HepG2 (cell line): ENCODE data around the gene CASR. TPM values are rescaled to one million over a fixed set of nuclear protein-coding genes. Genes with fewer than 3 reads are reported as not detected.

ENCODE experiments used
- ATAC-seq: fragments of 200-7000 bp; cut with Tn5 transposase; 3 replicates; pipeline ENCODE4 v1.9.1; 2020; ENCODE audit warnings: mild to moderate bottlenecking, moderate library complexity
- BruUV-seq: library from RNA; stranded (reverse); fragments of 400-500 nt; replicated peaks from 2 replicates; lab custom pipeline; 2021; lab: Mats Ljungman, UMichigan
- CTCF ChIA-PET: fragments of 300-600 bp; formaldehyde crosslinking; extraction: SDS; loops from one replicate; lab custom pipeline; 2021; ENCODE audit warnings: low total read pairs, inconsistent platforms, low intra/inter-chr PET ratio; lab: Yijun Ruan, JAX
- POLR2A ChIA-PET: fragments of 350-600 bp; sonication (Branson Sonifier 250); formaldehyde crosslinking; loops from one replicate; lab custom pipeline; 2020; ENCODE audit warnings: antibody characterized with exemption, inconsistent platforms; lab: Yijun Ruan, JAX
- DNase-seq: peaks from one replicate; pipeline ENCODE4 v3.0.0-alpha.2; 2015; ENCODE audit warnings: low spot score
- FAIRE-seq: peaks from 3 replicates; lab custom pipeline; 2011; peaks lifted over from hg19 to GRCh38; lab: Jason Lieb, UNC
- H2AFZ ChIP-seq: one replicate; pipeline ENCODE4 v1.6.1; 2011; ENCODE audit warnings: low read length, inconsistent platforms
- H3K27ac ChIP-seq: fragments of 300-600 bp; 3 replicates; pipeline ENCODE4 v1.8.0; 2011; ENCODE audit warnings: mixed run types, mild to moderate bottlenecking, mixed read lengths, low read length, inconsistent platforms; ENCODE audit not compliant: insufficient read depth; ENCODE audit errors: extremely low read length
- H3K27me3 ChIP-seq, 2 experiments: fragments of 200-600 bp in 1 of 2; 2 replicates in 1 of 2; 3 replicates in 1 of 2; pipeline versions ENCODE4 v1.6.0 to v1.8.0; 2011; ENCODE audit warnings: low read length in 2 of 2, mild to moderate bottlenecking in 2 of 2, moderate library complexity in 2 of 2, inconsistent platforms in 1 of 2; ENCODE audit not compliant: insufficient read depth in 2 of 2, control insufficient read depth in 1 of 2
- H3K36me3 ChIP-seq, 2 experiments: fragments of 200-600 bp in 1 of 2; replicated peaks in 1 of 2; 2 replicates in 1 of 2; 3 replicates in 1 of 2; pipeline versions ENCODE4 v1.5.1 to v1.8.0; 2011; ENCODE audit warnings: low read length in 2 of 2, inconsistent platforms in 1 of 2; ENCODE audit not compliant: insufficient read depth in 2 of 2, control insufficient read depth in 1 of 2
- H3K4me1 ChIP-seq: 2 replicates; pipeline ENCODE4 v1.5.1; 2012; ENCODE audit warnings: low read length, inconsistent platforms; ENCODE audit not compliant: insufficient read depth
- H3K4me2 ChIP-seq: 2 replicates; pipeline ENCODE4 v1.6.0; 2011; ENCODE audit warnings: low read depth, low read length, inconsistent platforms
- H3K4me3 ChIP-seq, 3 experiments: fragments of 200-600 bp in 1 of 3; sonication (generic), shearing (Covaris generic) in 1 of 3; replicated peaks in 1 of 3; 2 replicates each; pipeline ENCODE4 v1.5.1; 2011 to 2016; ENCODE audit warnings: low read length in 3 of 3, inconsistent platforms in 2 of 3, low read depth in 2 of 3, mild to moderate bottlenecking in 2 of 3, control low read depth in 1 of 3, mixed read lengths in 1 of 3; ENCODE audit not compliant: insufficient read depth in 1 of 3
- H3K79me2 ChIP-seq: one replicate; pipeline ENCODE4 v1.6.1; 2011; ENCODE audit warnings: low read length, inconsistent platforms; ENCODE audit not compliant: insufficient read depth
- H3K9ac ChIP-seq: 2 replicates; pipeline ENCODE4 v1.6.0; 2011; ENCODE audit warnings: mild to moderate bottlenecking, low read depth, low read length, inconsistent platforms; ENCODE audit not compliant: insufficient read depth
- H3K9me3 ChIP-seq: 2 replicates; pipeline ENCODE4 v1.5.1; 2012; ENCODE audit warnings: mild to moderate bottlenecking, low read length
- H4K20me1 ChIP-seq: 2 replicates; pipeline ENCODE4 v1.6.0; 2011; ENCODE audit warnings: inconsistent platforms, mild to moderate bottlenecking, low read length, moderate library complexity; ENCODE audit not compliant: insufficient read depth
- AGO2 ChIP-seq: fragments of 200-400 bp; formaldehyde crosslinking; optimal IDR thresholded peaks from 2 replicates; pipeline ENCODE3; 2017; ENCODE audit warnings: mild to moderate bottlenecking, low read depth, low read length, moderate library complexity
- ARNT ChIP-seq: fragments of 450-650 bp; IDR thresholded peaks from 2 replicates; pipeline ENCODE4 v1.6.1; 2017
- ATRX ChIP-seq: sonication (generic); formaldehyde crosslinking; IDR thresholded peaks from 2 replicates; pipeline ENCODE4 v1.4.0; 2020; ENCODE audit warnings: missing genetic modification reagents, borderline replicate concordance
- MEF2D ChIP-seq: sonication (generic); formaldehyde crosslinking; IDR thresholded peaks from 2 replicates; pipeline ENCODE4 v1.5.1; 2020; ENCODE audit warnings: mild to moderate bottlenecking, missing genetic modification reagents
- NFE2L1 ChIP-seq: sonication (generic); formaldehyde crosslinking; IDR thresholded peaks from 2 replicates; pipeline ENCODE4 v1.4.0; 2020; ENCODE audit warnings: missing genetic modification reagents, mild to moderate bottlenecking, borderline replicate concordance
- RCOR2 ChIP-seq: IDR thresholded peaks from 2 replicates; pipeline ENCODE4 v1.6.1; 2016; ENCODE audit warnings: missing biosample characterization, missing genetic modification reagents
- REPIN1 ChIP-seq: sonication (generic); formaldehyde crosslinking; IDR thresholded peaks from 2 replicates; pipeline ENCODE4 v1.8.0; 2022; ENCODE audit warnings: missing genetic modification reagents, low read depth, mild to moderate bottlenecking, borderline replicate concordance
- SIX1 ChIP-seq: sonication (generic); formaldehyde crosslinking; IDR thresholded peaks from 2 replicates; pipeline ENCODE4 v1.4.0; 2020; ENCODE audit warnings: missing genetic modification reagents, borderline replicate concordance
- TAF1 ChIP-seq: sonication (generic); formaldehyde crosslinking; IDR thresholded peaks from 2 replicates; pipeline ENCODE4 v1.4.0; 2020; ENCODE audit warnings: missing genetic modification reagents
- ZFP1 ChIP-seq: IDR thresholded peaks from 2 replicates; pipeline ENCODE4 v1.6.1; 2016
- ZKSCAN5 ChIP-seq: sonication (generic); formaldehyde crosslinking; IDR thresholded peaks from 2 replicates; pipeline ENCODE4 v1.5.1; 2020; ENCODE audit warnings: mild to moderate bottlenecking, missing genetic modification reagents
- ZNF564 ChIP-seq: sonication (generic); formaldehyde crosslinking; IDR thresholded peaks from 2 replicates; pipeline ENCODE4 v1.8.1; 2023; ENCODE audit warnings: mild to moderate bottlenecking, missing genetic modification reagents
- ZNF749 ChIP-seq: sonication (generic); formaldehyde crosslinking; IDR thresholded peaks from 2 replicates; pipeline ENCODE4 v1.8.0; 2022; ENCODE audit warnings: mild to moderate bottlenecking, missing genetic modification reagents, moderate library complexity, borderline replicate concordance
- ZSCAN12 ChIP-seq: sonication (generic); formaldehyde crosslinking; IDR thresholded peaks from 2 replicates; pipeline ENCODE4 v1.9.0; 2021; ENCODE audit warnings: mild to moderate bottlenecking, missing genetic modification reagents
- WGBS: methylation state at CpG from one replicate; pipeline ENCODE4 v1.1.6; 2017; ENCODE audit warnings: low lambda C conversion rate; 5-methylcytosine and 5-hydroxymethylcytosine counted together
- in situ Hi-C: cut with HindIII; loops from 2 replicates; pipeline ENCODE4 v1.10.0; 2017; ENCODE audit warnings: low pct_unique_long_range_greater_than_20kb; ENCODE audit not compliant: extremely low pct_ligation_motif_present
- intact Hi-C: fragments of 100-400 bp; cut with micrococcal nuclease; formaldehyde crosslinking; loops from one replicate; pipeline ENCODE4 v1.10.0; 2022; ENCODE audit not compliant: unreplicated experiment
- polyA plus RNA-seq, 8 experiments: library from polyadenylated mRNA; depleted of rRNA in 3 of 8; stranded (reverse) in 7 of 8; unstranded in 1 of 8; fragments of >200 nt; fragmentation: Illumina TruSeq in 4 of 8; extraction: Trizol in 4 of 8; gene quantifications; 2 replicates each; pipeline versions ENCODE4 v1.2.1 to v1.2.3, GENCODE V29; 2011 to 2016; ENCODE audit warnings: low read depth in 4 of 8, missing spikeins in 1 of 8, mixed read lengths in 1 of 8; ENCODE audit not compliant: insufficient read depth in 1 of 8
- total RNA-seq, 5 experiments: library from RNA; depleted of rRNA; stranded (reverse); fragments of >200 nt; fragmentation: Illumina TruSeq; extraction: Trizol; gene quantifications; 2 replicates each; pipeline ENCODE4 v1.2.3, GENCODE V29; 2016; ENCODE audit warnings: low read depth in 1 of 5
- TF ChIP-seq, protein P1 (sequence below): IDR thresholded peaks from 2 replicates; pipeline ENCODE4 v1.6.1; 2018; ENCODE audit warnings: missing genetic modification reagents
- TF ChIP-seq, protein P2 (sequence below): sonication (generic); formaldehyde crosslinking; IDR thresholded peaks from 2 replicates; pipeline ENCODE4 v1.8.1; 2023; ENCODE audit warnings: mild to moderate bottlenecking, missing genetic modification reagents
- TF ChIP-seq, protein P3 (sequence below): sonication (generic); formaldehyde crosslinking; IDR thresholded peaks from 2 replicates; pipeline ENCODE4 v1.4.0; 2020; ENCODE audit warnings: missing genetic modification reagents
- TF ChIP-seq, protein P4 (sequence below): sonication (generic); formaldehyde crosslinking; IDR thresholded peaks from 2 replicates; pipeline ENCODE4 v1.4.0; 2020; ENCODE audit warnings: missing genetic modification reagents

Gene CASR
- total and polyA plus RNA-seq, 2 of the 13 experiments (the other 11 are each of a cell fraction or from before 2014, with no cell fraction given): not detected

DNA sequence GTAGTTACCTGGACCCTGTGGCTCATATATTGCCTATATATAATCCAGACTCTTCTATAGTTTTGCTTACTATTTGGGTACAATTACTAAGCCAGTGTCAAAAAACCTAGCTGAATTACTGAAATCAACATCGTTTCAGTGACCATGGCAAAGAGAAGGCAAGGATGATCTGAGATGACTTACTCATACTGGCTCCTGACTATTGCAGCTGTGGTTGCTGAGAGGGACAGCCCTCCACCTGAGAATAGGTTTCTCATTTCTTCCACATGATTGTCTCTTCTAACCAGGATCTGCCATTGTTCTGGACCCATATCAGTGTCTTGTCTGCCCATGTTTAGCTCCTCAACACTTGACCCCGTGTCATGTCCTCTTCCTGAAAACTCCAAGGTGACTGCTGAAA is 30.2 kb downstream of the CASR start:
- Histone ChIP-seq H3K79me2 (no peaks in the 10 kb centered on the region), H3K4me2 (no peak overlapping the region), H3K9me3 (no peaks in the 10 kb centered on the region), H3K36me3 (no peaks in the 10 kb centered on the region), H3K27ac (no peak overlapping the region), H2AFZ (no peak overlapping the region), H3K4me1 (no peaks in the 10 kb centered on the region), H3K9ac (no peak overlapping the region), H3K4me3 (no peak overlapping the region), H4K20me1 (no peaks in the 10 kb centered on the region), H3K27me3 (no peaks in the 10 kb centered on the region; a peak in 1 of 5 replicates)
- in situ Hi-C loops: no loop called here
- no TSS peak for BruUV-seq
- intact Hi-C loops: no loop called here
- TF ChIP-seq, protein P1, sequence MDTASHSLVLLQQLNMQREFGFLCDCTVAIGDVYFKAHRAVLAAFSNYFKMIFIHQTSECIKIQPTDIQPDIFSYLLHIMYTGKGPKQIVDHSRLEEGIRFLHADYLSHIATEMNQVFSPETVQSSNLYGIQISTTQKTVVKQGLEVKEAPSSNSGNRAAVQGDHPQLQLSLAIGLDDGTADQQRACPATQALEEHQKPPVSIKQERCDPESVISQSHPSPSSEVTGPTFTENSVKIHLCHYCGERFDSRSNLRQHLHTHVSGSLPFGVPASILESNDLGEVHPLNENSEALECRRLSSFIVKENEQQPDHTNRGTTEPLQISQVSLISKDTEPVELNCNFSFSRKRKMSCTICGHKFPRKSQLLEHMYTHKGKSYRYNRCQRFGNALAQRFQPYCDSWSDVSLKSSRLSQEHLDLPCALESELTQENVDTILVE: no peak
- TF ChIP-seq ATRX (CRISPR knock-in tag) (no peak), AGO2 (no peak), ZNF749 (CRISPR knock-in tag) (no peak), SIX1 (CRISPR knock-in tag) (no peak), TAF1 (CRISPR knock-in tag) (no peak), NFE2L1 (no peak), ZKSCAN5 (no peak), RCOR2 (CRISPR knock-in tag) (no peak), MEF2D (CRISPR knock-in tag) (no peak), REPIN1 (CRISPR knock-in tag) (no peak), ARNT (no peak), ZNF564 (CRISPR knock-in tag) (no peak), ZSCAN12 (no peak), ZFP1 (CRISPR knock-in tag) (no peak)
- TF ChIP-seq, protein P2, sequence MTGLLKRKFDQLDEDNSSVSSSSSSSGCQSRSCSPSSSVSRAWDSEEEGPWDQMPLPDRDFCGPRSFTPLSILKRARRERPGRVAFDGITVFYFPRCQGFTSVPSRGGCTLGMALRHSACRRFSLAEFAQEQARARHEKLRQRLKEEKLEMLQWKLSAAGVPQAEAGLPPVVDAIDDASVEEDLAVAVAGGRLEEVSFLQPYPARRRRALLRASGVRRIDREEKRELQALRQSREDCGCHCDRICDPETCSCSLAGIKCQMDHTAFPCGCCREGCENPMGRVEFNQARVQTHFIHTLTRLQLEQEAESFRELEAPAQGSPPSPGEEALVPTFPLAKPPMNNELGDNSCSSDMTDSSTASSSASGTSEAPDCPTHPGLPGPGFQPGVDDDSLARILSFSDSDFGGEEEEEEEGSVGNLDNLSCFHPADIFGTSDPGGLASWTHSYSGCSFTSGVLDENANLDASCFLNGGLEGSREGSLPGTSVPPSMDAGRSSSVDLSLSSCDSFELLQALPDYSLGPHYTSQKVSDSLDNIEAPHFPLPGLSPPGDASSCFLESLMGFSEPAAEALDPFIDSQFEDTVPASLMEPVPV (CRISPR knock-in tag): no peak
- TF ChIP-seq, protein P3, sequence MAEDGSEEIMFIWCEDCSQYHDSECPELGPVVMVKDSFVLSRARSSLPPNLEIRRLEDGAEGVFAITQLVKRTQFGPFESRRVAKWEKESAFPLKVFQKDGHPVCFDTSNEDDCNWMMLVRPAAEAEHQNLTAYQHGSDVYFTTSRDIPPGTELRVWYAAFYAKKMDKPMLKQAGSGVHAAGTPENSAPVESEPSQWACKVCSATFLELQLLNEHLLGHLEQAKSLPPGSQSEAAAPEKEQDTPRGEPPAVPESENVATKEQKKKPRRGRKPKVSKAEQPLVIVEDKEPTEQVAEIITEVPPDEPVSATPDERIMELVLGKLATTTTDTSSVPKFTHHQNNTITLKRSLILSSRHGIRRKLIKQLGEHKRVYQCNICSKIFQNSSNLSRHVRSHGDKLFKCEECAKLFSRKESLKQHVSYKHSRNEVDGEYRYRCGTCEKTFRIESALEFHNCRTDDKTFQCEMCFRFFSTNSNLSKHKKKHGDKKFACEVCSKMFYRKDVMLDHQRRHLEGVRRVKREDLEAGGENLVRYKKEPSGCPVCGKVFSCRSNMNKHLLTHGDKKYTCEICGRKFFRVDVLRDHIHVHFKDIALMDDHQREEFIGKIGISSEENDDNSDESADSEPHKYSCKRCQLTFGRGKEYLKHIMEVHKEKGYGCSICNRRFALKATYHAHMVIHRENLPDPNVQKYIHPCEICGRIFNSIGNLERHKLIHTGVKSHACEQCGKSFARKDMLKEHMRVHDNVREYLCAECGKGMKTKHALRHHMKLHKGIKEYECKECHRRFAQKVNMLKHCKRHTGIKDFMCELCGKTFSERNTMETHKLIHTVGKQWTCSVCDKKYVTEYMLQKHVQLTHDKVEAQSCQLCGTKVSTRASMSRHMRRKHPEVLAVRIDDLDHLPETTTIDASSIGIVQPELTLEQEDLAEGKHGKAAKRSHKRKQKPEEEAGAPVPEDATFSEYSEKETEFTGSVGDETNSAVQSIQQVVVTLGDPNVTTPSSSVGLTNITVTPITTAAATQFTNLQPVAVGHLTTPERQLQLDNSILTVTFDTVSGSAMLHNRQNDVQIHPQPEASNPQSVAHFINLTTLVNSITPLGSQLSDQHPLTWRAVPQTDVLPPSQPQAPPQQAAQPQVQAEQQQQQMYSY: no peak
- TF ChIP-seq, protein P4, sequence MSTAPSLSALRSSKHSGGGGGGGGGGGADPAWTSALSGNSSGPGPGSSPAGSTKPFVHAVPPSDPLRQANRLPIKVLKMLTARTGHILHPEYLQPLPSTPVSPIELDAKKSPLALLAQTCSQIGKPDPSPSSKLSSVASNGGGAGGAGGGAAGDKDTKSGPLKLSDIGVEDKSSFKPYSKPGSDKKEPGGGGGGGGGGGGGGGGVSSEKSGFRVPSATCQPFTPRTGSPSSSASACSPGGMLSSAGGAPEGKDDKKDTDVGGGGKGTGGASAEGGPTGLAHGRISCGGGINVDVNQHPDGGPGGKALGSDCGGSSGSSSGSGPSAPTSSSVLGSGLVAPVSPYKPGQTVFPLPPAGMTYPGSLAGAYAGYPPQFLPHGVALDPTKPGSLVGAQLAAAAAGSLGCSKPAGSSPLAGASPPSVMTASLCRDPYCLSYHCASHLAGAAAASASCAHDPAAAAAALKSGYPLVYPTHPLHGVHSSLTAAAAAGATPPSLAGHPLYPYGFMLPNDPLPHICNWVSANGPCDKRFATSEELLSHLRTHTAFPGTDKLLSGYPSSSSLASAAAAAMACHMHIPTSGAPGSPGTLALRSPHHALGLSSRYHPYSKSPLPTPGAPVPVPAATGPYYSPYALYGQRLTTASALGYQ (CRISPR knock-in tag): no peak
- ChIA-PET CTCF (no interaction called here), POLR2A (no interaction called here)
- ATAC-seq: no peak
- FAIRE-seq: no peak
- no peak for DNase-seq
- 0% methylated on average over 2 of the region's 2 CpGs for WGBS
